ENCODE results near the gene CST4. TPM values are rescaled to one million over a fixed set of nuclear protein-coding genes. Genes with fewer than 3 reads are reported as not detected.
"Not testable (repeated sequence)": the region's sequence is repeated elsewhere in the genome, so short reads cannot be mapped to it uniquely, and the experiment has no call there.

Gene CST4
- total and polyA plus RNA-seq, 8 donors: not detected

GRCh38 chr20:23668477-23668951 is 20.3 kb downstream of the CST4 start:
- no peaks in the 10 kb centered on the region for H3K4me1 ChIP-seq
- ATAC-seq: peak; percentile 96
- TF ChIP-seq CTCF (IDR thresholded peaks at IDR 0.05): peak; percentile 83 to 85
- H3K27ac ChIP-seq: no peak overlapping the region
- no peaks in the 10 kb centered on the region for H3K36me3 ChIP-seq
- H3K9me3 ChIP-seq: no peaks in the 10 kb centered on the region
- H3K4me3 ChIP-seq: no peak overlapping the region
- peaks cover 0 to 7% of the 10 kb centered on the region in 2 donors for H3K27me3 ChIP-seq
- DNase-seq: peak in 2 of 4 donors; percentile 42 to 46
- intact Hi-C loops (cut with DNase I): no loop called here

- no peak for DNase-seq
- no peaks in the 10 kb centered on the region for H3K4me1 ChIP-seq
- H3K36me3 ChIP-seq: no peaks in the 10 kb centered on the region
- no peaks in the 10 kb centered on the region for H3K9me3 ChIP-seq
- ATAC-seq: no peak
- peaks cover 0 to 7% of the 10 kb centered on the region in 2 donors for H3K27me3 ChIP-seq
- H3K27ac ChIP-seq: no peak overlapping the region
- H3K4me3 ChIP-seq: no peak overlapping the region
- TF ChIP-seq CTCF (IDR thresholded peaks at IDR 0.05): no peak
- intact Hi-C loops (cut with DNase I): no loop called here
Observed at GRCh38 chr20:23667666-23668065, 21.2 kb downstream of the CST4 start.

GRCh38 chr20:23666698-23667097 is 22.1 kb downstream of the CST4 start:
- ATAC-seq: no peak
- no peak for DNase-seq
- no peak overlapping the region for H3K4me3 ChIP-seq
- intact Hi-C loops (cut with DNase I): no loop called here
- H3K27me3 ChIP-seq: peaks cover 0 to 7% of the 10 kb centered on the region in 2 donors
- no peaks in the 10 kb centered on the region for H3K4me1 ChIP-seq
- no peak for TF ChIP-seq CTCF (IDR thresholded peaks at IDR 0.05)
- no peaks in the 10 kb centered on the region for H3K36me3 ChIP-seq
- no peak overlapping the region for H3K27ac ChIP-seq
- no peaks in the 10 kb centered on the region for H3K9me3 ChIP-seq

- no peaks in the 10 kb centered on the region for H3K9me3 ChIP-seq
- peaks cover 0 to 7% of the 10 kb centered on the region in 2 donors for H3K27me3 ChIP-seq
- no peaks in the 10 kb centered on the region for H3K36me3 ChIP-seq
- H3K27ac ChIP-seq: no peak overlapping the region
- no peak for DNase-seq
- intact Hi-C loops (cut with DNase I): no loop called here
- no peak overlapping the region for H3K4me3 ChIP-seq
- no peak for ATAC-seq
- TF ChIP-seq CTCF (IDR thresholded peaks at IDR 0.05): no peak
- no peaks in the 10 kb centered on the region for H3K4me1 ChIP-seq
Observed at GRCh38 chr20:23666189-23666588, 22.6 kb downstream of the CST4 start.

GRCh38 chr20:23664954-23665353 is 23.9 kb downstream of the CST4 start:
- no peaks in the 10 kb centered on the region for H3K4me1 ChIP-seq
- H3K27me3 ChIP-seq: peaks cover 0 to 7% of the 10 kb centered on the region in 2 donors
- ATAC-seq: no peak
- no peak for DNase-seq
- no peak overlapping the region for H3K27ac ChIP-seq
- H3K4me3 ChIP-seq: no peak overlapping the region
- no peaks in the 10 kb centered on the region for H3K36me3 ChIP-seq
- intact Hi-C loops (cut with DNase I): no loop called here
- H3K9me3 ChIP-seq: no peaks in the 10 kb centered on the region
- no peak for TF ChIP-seq CTCF (IDR thresholded peaks at IDR 0.05)

GRCh38 chr20:23664046-23664445 is 24.8 kb downstream of the CST4 start:
- intact Hi-C loops (cut with DNase I): not testable (repeated sequence)

More at GRCh38 chr20:23664046-23664445, 24.8 kb downstream of the CST4 start:
- ATAC-seq, DNase-seq, H3K9me3 ChIP-seq, H3K4me1 ChIP-seq, H3K4me3 ChIP-seq, H3K36me3 ChIP-seq, H3K27ac ChIP-seq, H3K27me3 ChIP-seq: not testable (repeated sequence)

Measured in left lung (tissue), 10 donors.